HEK293 (cell line): ENCODE results near the gene UVSSA.

Source experiments
- CTCF ChIA-PET: fragments of 350-600 bp; formaldehyde crosslinking; extraction: SDS; loops from one replicate; lab custom pipeline; 2021; ENCODE audit warnings: antibody characterized with exemption; lab: Yijun Ruan, JAX
- POLR2A ChIA-PET: fragments of 300-600 bp; formaldehyde crosslinking; extraction: SDS; loops from one replicate; lab custom pipeline; 2020; ENCODE audit warnings: antibody characterized with exemption, inconsistent platforms; lab: Yijun Ruan, JAX
- H3K27ac ChIP-seq: fragments of 200-500 bp; sonication (Bioruptor generic); 2 replicates; pipeline ENCODE4 v1.5.1; 2014; ENCODE audit warnings: low read depth, low read length, control low read depth, inconsistent platforms; ENCODE audit errors: extremely low read depth
- H3K36me3 ChIP-seq, 2 experiments: fragments of 200-500 bp in 1 of 2; sonication (Bioruptor generic) in 1 of 2; 1 replicate in 1 of 2; 2 replicates in 1 of 2; pipeline ENCODE4 v1.5.1; 2014 to 2017; ENCODE audit warnings: inconsistent platforms in 2 of 2, low read length in 2 of 2; ENCODE audit not compliant: control insufficient read depth in 2 of 2, insufficient read depth in 1 of 2
- H3K4me1 ChIP-seq: fragments of 200-500 bp; sonication (Bioruptor generic); 2 replicates; pipeline ENCODE4 v1.5.1; 2014; ENCODE audit warnings: mild to moderate bottlenecking, low read length, inconsistent platforms; ENCODE audit not compliant: control insufficient read depth, insufficient read depth
- H3K4me3 ChIP-seq: 2 replicates; pipeline ENCODE4 v1.5.1; 2011; ENCODE audit warnings: low read depth, mild to moderate bottlenecking, control low read depth, low read length, moderate library complexity
- H3K9me3 ChIP-seq: fragments of 200-500 bp; sonication (Bioruptor generic); 2 replicates; pipeline ENCODE4 v1.5.1; 2014; ENCODE audit warnings: low read depth, low read length, inconsistent platforms; ENCODE audit not compliant: control insufficient read depth, insufficient read depth
- EGR2 ChIP-seq: fragments of 450-650 bp; formaldehyde crosslinking; IDR thresholded peaks from 2 replicates; pipeline ENCODE4 v1.5.1; 2016; ENCODE audit warnings: low read depth, missing biosample characterization, missing genetic modification characterization
- GFI1B ChIP-seq: fragments of 450-650 bp; formaldehyde crosslinking; IDR thresholded peaks from 2 replicates; pipeline ENCODE4 v1.5.1; 2016; ENCODE audit warnings: missing biosample characterization, missing genetic modification characterization
- GLIS1 ChIP-seq: fragments of 450-650 bp; formaldehyde crosslinking; IDR thresholded peaks from 2 replicates; pipeline ENCODE4 v1.5.1; 2016; ENCODE audit warnings: missing biosample characterization, missing genetic modification characterization
- HOXD13 ChIP-seq: sonication (generic); formaldehyde crosslinking; IDR thresholded peaks from 2 replicates; pipeline ENCODE4 v1.8.0; 2022; ENCODE audit warnings: missing genetic modification reagents, borderline replicate concordance
- KLF10 ChIP-seq: fragments of 450-650 bp; IDR thresholded peaks from 2 replicates; pipeline ENCODE4 v1.5.1; 2018; ENCODE audit warnings: missing biosample characterization, mild to moderate bottlenecking, missing genetic modification characterization
- OVOL3 ChIP-seq: fragments of 450-650 bp; formaldehyde crosslinking; IDR thresholded peaks from 2 replicates; pipeline ENCODE4 v1.5.1; 2016; ENCODE audit warnings: missing biosample characterization, missing genetic modification characterization
- REPIN1 ChIP-seq: fragments of 450-650 bp; formaldehyde crosslinking; IDR thresholded peaks from 2 replicates; pipeline ENCODE4 v1.5.1; 2017; ENCODE audit warnings: missing biosample characterization, missing genetic modification characterization, low read depth
- ZNF157 ChIP-seq: fragments of 450-650 bp; formaldehyde crosslinking; IDR thresholded peaks from 2 replicates; pipeline ENCODE4 v1.5.1; 2016; ENCODE audit warnings: missing biosample characterization, missing genetic modification characterization
- ZNF169 ChIP-seq: fragments of 450-650 bp; formaldehyde crosslinking; IDR thresholded peaks from 2 replicates; pipeline ENCODE4 v1.5.1; 2016; ENCODE audit warnings: missing biosample characterization, missing genetic modification characterization
- ZNF23 ChIP-seq: fragments of 450-650 bp; formaldehyde crosslinking; IDR thresholded peaks from 2 replicates; pipeline ENCODE4 v1.5.1; 2016; ENCODE audit warnings: missing biosample characterization, missing genetic modification characterization, borderline replicate concordance
- ZNF248 ChIP-seq: fragments of 450-650 bp; formaldehyde crosslinking; IDR thresholded peaks from 2 replicates; pipeline ENCODE4 v1.5.1; 2017; ENCODE audit warnings: missing biosample characterization, missing genetic modification characterization
- ZNF292 ChIP-seq: fragments of 450-650 bp; formaldehyde crosslinking; IDR thresholded peaks from 2 replicates; pipeline ENCODE4 v1.5.1; 2016; ENCODE audit warnings: low read depth, missing biosample characterization, missing genetic modification characterization, borderline replicate concordance
- ZNF302 ChIP-seq: fragments of 450-650 bp; formaldehyde crosslinking; IDR thresholded peaks from 2 replicates; pipeline ENCODE4 v1.5.1; 2016; ENCODE audit warnings: missing biosample characterization, missing genetic modification characterization, low read depth
- ZNF350 ChIP-seq: fragments of 450-650 bp; formaldehyde crosslinking; IDR thresholded peaks from 2 replicates; pipeline ENCODE4 v1.5.0; 2017; ENCODE audit warnings: missing biosample characterization, mild to moderate bottlenecking, missing genetic modification characterization
- ZNF433 ChIP-seq: fragments of 450-650 bp; formaldehyde crosslinking; IDR thresholded peaks from 2 replicates; pipeline ENCODE4 v1.5.1; 2016; ENCODE audit warnings: missing biosample characterization, missing genetic modification characterization, low read depth
- ZNF558 ChIP-seq: fragments of 450-650 bp; formaldehyde crosslinking; IDR thresholded peaks from 2 replicates; pipeline ENCODE4 v1.5.1; 2016; ENCODE audit warnings: missing biosample characterization, missing genetic modification characterization
- ZNF585B ChIP-seq: fragments of 450-650 bp; formaldehyde crosslinking; IDR thresholded peaks from 2 replicates; pipeline ENCODE4 v1.5.1; 2016; ENCODE audit warnings: missing biosample characterization, missing genetic modification characterization
- ZNF707 ChIP-seq: fragments of 450-650 bp; formaldehyde crosslinking; IDR thresholded peaks from 2 replicates; pipeline ENCODE4 v1.5.1; 2016; ENCODE audit warnings: missing biosample characterization, missing genetic modification characterization
- ZNF792 ChIP-seq: fragments of 450-650 bp; formaldehyde crosslinking; IDR thresholded peaks from 2 replicates; pipeline ENCODE4 v1.5.1; 2016; ENCODE audit warnings: missing biosample characterization, missing genetic modification characterization
- TF ChIP-seq, protein P1 (sequence below): fragments of 450-650 bp; formaldehyde crosslinking; IDR thresholded peaks from 2 replicates; pipeline ENCODE4 v1.5.1; 2016; ENCODE audit warnings: missing biosample characterization, missing genetic modification characterization
- TF ChIP-seq, protein P2 (sequence below): fragments of 450-650 bp; formaldehyde crosslinking; IDR thresholded peaks from 2 replicates; pipeline ENCODE4 v1.5.1; 2016; ENCODE audit warnings: missing biosample characterization, missing genetic modification characterization
- TF ChIP-seq, protein P3 (sequence below): fragments of 450-650 bp; formaldehyde crosslinking; IDR thresholded peaks from 2 replicates; pipeline ENCODE4 v1.5.1; 2016; ENCODE audit warnings: missing biosample characterization, missing genetic modification characterization

The UVSSA gene

DNA sequence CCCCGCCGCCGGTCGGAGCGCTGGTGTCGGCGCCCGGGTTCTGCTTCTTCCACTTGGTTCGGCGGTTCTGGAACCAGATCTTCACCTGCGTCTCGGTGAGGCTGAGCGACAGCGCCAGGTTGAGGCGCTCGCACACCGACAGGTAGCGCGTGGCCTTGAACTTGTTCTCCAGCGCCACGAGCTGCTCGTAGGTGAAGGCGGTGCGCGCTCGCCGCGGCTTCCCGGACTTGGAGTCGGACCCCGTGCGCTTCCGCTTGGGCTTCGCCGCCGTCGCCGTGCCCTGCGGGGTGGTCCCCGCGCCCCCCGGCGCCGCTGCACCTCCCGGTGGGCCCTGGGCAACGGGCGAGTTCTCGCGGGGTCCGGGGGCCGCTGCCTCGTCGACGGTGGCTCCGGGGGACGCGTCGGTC, 56.2 kb downstream of the UVSSA start (continued):
- TF ChIP-seq ZNF302 (tag by site-specific recombination) (no peak), ZNF292 (no peak), EGR2 (tag by site-specific recombination) (no peak), HOXD13 (no peak), ZNF558 (tag by site-specific recombination) (no peak), ZNF157 (no peak), ZNF433 (tag by site-specific recombination) (no peak)
- TF ChIP-seq, protein P1, sequence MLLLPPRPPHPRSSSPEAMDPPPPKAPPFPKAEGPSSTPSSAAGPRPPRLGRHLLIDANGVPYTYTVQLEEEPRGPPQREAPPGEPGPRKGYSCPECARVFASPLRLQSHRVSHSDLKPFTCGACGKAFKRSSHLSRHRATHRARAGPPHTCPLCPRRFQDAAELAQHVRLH, result no peak
- TF ChIP-seq, protein P2, sequence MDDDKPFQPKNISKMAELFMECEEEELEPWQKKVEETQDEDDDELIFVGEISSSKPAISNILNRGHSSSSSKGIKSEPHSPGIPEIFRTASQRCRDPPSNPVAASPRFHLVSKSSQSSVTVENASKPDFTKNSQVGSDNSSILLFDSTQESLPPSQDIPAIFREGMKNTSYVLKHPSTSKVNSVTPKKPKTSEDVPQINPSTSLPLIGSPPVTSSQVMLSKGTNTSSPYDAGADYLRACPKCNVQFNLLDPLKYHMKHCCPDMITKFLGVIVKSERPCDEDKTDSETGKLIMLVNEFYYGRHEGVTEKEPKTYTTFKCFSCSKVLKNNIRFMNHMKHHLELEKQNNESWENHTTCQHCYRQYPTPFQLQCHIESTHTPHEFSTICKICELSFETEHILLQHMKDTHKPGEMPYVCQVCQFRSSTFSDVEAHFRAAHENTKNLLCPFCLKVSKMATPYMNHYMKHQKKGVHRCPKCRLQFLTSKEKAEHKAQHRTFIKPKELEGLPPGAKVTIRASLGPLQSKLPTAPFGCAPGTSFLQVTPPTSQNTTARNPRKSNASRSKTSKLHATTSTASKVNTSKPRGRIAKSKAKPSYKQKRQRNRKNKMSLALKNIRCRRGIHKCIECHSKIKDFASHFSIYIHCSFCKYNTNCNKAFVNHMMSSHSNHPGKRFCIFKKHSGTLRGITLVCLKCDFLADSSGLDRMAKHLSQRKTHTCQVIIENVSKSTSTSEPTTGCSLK (tag by site-specific recombination), result no peak

DNA sequence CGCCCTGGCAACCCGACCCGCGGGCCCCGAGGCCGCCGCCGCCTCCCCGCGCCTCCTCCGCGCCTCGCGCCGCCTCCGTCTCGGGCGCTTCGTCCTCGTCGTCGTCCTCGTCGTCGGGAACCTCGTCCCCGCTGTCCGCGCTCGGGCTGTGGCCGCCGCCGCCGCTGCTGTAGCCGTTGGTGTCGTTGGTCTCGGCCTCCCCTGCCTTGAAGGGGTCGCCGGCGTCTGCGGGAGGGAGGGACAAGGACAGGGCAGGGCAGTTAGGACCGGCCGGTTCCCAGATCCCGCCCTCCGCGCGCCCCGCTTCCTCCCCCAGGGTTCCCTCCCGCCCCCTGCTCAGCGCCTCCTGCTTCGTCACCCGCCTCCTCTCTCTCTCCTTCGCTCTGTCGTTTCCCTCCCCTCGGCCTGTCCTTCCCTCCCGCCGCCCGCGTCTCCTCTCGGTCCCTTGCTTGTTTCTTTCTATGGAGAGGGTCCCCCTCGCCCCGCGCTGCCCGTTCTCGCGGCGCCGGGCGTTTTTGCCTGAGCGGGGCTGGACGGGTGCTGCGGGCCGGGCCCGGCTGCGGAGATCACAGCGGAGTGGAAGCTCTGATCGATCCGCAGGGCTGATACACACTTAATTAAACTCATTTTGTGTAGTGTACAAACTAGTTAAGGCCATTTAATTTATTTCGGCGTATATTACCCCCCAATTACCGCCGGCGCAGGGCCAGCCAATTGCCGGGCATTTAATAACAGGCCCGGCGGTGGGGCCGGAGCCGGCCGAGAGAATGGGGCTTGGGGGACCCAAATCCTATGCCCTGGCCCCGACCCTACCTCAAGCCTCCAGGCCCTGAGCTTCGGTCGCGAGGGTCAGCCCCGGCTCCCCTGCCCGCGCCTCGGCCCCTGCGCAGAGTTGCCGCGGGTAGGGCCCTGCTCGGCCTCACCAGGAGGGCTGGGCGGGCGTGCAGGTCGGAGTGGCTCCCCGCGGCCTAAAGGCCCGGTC, 56.9 kb downstream of the UVSSA start:
- TF ChIP-seq ZNF248, result no peak
- no peak for TF ChIP-seq ZNF23 (tag by site-specific recombination)
- no peak for TF ChIP-seq ZNF169
- TF ChIP-seq OVOL3 (tag by site-specific recombination), result no peak
- no peak for TF ChIP-seq EGR2 (tag by site-specific recombination)
- no peak for TF ChIP-seq ZNF707 (tag by site-specific recombination)
- no peak for TF ChIP-seq GLIS1 (tag by site-specific recombination)
- no peak for TF ChIP-seq KLF10 (tag by site-specific recombination)
- no peak for TF ChIP-seq ZNF350 (tag by site-specific recombination)
- no peak for TF ChIP-seq ZNF792 (tag by site-specific recombination)
- no peak for TF ChIP-seq REPIN1 (tag by site-specific recombination)
- TF ChIP-seq, protein P3, sequence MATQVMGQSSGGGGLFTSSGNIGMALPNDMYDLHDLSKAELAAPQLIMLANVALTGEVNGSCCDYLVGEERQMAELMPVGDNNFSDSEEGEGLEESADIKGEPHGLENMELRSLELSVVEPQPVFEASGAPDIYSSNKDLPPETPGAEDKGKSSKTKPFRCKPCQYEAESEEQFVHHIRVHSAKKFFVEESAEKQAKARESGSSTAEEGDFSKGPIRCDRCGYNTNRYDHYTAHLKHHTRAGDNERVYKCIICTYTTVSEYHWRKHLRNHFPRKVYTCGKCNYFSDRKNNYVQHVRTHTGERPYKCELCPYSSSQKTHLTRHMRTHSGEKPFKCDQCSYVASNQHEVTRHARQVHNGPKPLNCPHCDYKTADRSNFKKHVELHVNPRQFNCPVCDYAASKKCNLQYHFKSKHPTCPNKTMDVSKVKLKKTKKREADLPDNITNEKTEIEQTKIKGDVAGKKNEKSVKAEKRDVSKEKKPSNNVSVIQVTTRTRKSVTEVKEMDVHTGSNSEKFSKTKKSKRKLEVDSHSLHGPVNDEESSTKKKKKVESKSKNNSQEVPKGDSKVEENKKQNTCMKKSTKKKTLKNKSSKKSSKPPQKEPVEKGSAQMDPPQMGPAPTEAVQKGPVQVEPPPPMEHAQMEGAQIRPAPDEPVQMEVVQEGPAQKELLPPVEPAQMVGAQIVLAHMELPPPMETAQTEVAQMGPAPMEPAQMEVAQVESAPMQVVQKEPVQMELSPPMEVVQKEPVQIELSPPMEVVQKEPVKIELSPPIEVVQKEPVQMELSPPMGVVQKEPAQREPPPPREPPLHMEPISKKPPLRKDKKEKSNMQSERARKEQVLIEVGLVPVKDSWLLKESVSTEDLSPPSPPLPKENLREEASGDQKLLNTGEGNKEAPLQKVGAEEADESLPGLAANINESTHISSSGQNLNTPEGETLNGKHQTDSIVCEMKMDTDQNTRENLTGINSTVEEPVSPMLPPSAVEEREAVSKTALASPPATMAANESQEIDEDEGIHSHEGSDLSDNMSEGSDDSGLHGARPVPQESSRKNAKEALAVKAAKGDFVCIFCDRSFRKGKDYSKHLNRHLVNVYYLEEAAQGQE, result no peak
- no peak for TF ChIP-seq GFI1B (tag by site-specific recombination)
- TF ChIP-seq ZNF585B (tag by site-specific recombination), result no peak
- TF ChIP-seq, all 188 proteins: peak for 0
- Histone ChIP-seq H3K27ac (no peak overlapping the region), H3K4me1 (no peaks in the 10 kb centered on the region), H3K4me3 (no peak overlapping the region), H3K9me3 (no peaks in the 10 kb centered on the region), H3K36me3 (no peaks in the 10 kb centered on the region)
- CTCF ChIA-PET, result no interaction called here
- POLR2A ChIA-PET, result no interaction called here
